ENCODE measurements around the gene CTIF.

Gene CTIF

DNA sequence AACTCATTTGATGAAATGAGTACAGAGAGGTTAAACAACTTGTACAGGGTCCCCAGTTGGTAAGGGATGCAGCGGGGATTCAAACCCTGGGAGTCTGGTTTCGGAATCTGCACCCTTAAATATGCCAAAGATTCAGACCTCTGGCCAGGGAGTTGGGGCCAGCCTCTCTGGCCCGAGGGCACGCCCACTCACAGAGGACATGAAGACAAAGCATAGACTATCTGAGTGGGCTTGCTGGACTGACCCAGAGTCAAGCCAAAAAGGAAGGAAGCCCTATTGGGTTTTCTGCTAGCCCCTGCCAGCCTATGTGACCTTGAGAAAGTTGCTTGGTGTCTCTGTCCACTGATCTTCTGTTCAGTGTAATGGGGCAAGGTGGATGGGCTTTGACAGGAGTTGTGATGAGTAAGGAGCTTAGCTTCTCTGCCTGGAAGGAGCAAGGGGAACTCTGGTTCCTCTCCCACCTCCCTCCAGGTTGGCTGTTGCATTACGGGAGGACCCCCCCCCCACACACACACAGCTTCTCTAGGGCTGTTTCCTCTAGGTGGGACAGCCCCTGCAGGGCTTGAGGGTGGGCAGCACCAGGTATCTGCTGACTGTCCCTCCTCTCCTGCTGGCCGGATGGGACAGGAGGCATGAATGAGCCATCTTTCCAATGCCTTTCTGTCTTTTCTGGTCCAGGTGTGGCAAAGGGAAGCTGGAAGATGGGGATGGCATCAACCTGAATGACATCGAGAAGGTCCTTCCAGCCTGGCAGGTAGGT, 131.3 kb downstream of the CTIF start:
- DNase-seq: no peak

DNA sequence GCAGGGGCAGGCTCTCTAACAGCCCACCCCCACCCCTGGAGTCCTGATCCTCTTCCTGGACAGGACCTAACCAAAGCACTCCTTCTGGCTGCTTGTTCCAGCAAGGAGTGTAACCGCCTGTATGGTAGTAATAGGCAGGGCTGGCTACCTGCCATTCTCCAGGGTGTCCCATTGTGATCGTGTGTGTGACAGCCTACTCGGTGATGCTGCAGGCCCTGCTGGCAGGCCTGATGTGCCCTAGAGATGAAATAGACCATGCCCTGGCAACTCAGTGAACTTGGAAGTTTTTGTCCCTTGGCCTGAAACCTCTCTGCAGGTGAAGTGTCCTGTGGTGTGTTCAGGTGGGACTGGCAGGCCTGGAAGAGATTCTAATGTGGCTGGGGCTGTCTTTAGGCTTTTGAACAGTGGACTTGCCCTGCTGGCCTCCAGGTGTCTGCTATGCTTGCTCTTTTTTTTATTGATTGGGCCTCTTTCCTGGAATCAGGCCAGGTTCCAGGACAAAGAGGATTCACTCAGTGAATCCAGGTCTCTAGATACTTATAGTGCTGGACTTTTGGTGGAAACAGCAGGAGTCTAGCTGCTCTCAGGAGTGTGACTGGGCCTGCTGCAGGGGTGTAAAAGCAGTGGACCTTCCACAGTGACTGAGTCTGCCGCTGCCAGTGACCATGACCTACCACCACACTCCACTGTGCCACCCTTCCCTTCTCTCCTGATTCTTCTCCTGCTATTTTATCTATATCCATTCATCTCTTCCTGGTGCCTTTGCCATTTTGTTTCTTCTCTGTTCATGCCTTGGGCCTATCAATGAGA, 132.1 kb downstream of the CTIF start:
- DNase-seq: no peak

DNA sequence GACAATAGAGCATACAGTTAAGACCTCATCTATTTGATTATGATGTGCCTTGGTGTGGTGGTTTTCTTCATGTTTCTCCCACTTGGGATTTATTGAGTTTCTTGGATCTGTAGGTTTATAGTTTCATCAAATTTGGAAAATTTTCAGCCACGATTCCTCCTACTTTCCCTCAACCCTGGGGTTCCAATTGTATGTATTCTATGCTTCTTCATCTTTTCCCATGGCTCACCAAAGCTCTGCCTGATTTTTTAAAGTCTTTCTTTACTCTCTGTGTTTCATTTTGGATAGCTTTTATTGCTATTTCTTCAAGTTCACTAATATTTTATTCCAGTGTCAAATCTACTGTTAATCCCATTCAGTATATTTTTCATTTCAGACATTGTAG, 132.7 kb downstream of the CTIF start:
- no peak for DNase-seq

DNA sequence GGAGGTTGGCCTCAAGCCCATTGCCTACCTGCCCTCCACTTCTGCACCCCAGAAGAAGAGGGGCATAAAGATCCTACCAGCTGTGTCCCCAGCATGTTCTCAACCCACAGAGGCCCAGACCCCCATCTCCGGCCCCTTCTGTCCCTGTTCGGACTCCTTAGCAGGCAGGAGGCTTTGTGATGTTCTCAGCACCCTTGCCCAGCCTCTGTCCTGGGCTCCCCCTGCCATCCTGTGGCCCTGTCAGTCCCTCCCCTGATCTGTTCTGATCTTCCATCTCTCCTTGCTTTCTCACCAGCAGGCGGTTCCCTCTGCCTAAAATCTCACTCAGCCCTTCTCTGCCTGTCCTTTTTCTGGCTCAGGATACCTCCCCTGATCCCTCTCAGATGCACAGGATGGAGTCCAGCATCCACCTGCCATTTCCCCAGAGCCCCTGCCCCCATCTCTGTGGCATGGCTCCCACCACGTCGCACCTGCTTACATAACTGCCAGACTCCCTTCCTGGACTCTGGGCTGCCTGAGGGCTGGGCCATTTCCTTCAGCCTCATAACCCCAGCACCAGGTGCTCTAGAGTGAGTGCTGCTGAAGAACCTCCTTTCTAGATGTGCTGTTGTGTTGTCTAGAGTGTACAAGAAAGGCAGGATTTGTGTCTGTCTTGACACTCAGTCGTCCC, 134.0 kb downstream of the CTIF start:
- DNase-seq: no peak

DNA sequence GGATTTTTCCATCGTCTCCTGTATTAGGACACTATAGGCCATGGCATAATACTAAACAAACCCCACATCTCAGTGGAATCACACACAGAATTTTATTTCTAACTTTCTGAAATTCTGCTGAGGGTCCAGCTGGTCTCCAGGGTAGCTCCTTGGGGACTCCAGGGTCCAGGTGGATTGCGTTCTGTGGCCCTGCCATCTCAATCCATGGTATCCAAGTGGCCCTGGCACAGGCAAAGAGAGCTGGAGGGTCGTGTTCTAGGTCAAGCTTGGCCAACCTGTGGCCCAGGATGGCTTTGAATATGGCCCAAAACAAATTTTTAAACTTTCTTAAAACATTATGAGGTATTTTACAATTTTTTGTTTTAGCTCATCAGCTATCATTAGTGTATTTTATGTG, 134.6 kb downstream of the CTIF start:
- no peak for DNase-seq

DNA sequence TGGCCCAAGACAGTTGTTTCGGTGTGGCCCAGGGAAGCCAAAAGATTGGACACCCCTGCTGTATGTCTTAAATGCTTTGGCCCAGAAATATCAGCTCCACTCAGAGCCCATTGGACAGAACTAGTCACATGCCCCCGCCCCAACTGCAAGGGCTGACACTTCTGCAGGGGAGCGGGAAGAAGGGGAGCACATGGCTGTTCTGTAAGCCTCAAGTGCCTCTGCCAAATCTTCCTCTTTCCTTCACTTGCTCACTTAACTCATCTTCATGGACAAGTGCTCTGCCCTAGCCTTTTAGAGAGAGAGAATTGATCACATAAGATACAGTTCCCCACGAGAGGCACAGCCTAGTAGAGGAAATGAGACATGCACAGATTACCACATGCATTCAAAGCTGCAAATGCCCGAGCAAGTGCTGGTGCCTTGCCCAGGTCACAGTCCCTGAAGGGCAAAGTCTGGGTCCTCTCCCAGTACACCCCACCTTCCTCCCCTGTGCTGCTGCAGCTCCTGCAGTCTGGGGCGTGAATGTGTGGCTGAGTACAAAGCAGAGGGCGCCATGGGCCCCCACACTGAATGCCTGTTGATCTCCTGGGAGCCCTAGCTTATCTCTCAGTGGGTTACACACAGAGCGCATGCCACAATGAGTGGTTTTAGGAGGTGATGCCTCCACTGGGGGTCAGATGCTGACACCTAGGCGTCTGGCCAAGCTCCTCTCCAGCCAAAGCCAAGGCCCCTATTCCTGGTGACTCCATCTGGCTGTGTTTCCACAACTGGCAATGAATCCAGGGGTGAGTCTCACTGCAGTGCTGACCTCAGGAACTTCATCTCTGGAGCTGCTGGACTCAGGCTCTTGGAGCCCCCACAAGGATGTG, 135.3 kb downstream of the CTIF start:
- peak in 1 of 2 experiments; percentile 9 for DNase-seq

DNA sequence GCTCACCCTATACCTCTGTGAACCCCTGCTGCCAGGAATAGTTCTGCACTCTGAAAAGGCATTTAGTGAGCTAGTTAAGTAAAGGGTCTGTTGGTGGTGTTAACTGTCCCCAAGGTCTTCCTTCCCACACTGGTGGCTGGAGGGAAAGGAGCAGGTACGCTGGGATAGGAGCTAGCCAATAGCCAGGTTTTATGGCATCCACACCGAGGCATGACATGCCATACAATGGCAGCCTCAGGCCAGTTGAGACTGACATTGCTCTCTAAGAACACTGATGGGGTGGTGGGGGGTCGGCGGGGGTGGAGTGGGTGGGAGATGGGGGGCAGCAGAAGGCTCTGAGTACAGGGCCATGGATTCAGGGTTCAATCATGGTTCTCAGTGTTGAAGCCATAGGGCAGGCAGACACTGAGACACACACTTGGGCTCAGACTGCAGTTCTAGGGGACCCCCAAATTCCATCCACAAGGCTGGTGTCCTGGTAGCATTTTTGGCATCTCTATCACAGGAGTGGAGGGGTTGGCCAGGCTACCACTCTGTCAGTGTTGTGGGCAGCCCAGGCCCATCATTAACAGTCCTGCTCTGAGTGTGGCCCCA, 136.0 kb downstream of the CTIF start:
- no peak for DNase-seq

DNA sequence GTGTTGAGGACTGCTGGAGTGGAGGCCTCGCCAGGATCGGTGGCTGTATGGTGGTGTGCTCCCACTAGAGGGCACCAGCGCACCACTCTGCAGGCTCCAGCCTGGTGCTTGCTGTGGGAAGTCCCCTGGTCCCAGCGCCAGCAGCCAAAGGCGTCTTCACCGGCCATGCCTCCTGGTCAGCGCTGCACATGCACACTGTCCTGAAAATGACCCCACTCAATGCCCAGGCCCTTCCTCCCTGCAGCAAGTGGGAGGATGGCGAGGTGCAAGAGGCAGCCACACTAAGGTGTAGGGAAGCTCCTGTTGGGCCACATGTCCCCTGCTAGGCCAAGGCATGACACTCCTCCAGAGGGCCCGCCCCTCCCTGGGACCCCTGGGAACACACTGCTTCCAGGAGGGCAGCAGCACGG, 136.5 kb downstream of the CTIF start:
- peak; percentile 61 to 82 for DNase-seq

DNA sequence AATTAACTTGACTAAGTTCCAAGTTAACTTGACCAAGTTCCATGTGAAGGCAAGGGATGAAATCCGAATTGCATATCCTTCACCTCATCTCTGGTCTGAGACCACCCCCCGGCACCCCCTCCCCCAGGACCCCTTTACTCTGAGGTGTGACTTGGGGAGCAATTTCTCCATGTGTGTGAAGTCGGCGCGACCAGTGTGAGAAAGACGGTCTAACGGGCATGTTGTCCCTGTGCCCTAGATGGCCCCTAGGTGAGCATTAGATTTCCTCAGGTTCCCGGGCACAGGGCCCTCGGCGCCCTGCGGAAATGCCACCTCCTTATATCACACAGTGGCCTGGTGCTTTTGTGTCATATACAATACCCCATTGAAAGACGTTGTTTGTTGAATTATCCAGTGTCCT, 137.1 kb downstream of the CTIF start:
- no peak for DNase-seq

DNA sequence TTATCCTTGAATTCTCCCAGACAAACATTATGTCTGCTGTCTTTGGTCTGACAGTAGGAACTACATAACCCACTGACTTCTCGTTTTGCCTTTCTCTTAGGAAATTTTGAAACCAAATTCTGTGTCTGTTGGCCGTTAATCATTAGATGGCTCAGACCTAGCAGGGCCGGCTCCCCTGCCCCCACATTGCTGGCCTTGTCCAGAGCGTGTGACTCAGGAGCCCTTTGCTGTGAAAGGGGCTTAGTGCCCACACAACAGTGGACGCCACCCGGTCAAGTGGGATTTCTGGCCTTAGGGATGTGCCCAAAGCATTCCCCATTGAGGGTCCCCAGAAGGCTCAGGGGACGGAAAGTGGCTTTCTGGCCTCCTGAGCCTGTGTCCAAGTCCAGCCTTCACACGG, 137.5 kb downstream of the CTIF start:
- DNase-seq: no peak

DNA sequence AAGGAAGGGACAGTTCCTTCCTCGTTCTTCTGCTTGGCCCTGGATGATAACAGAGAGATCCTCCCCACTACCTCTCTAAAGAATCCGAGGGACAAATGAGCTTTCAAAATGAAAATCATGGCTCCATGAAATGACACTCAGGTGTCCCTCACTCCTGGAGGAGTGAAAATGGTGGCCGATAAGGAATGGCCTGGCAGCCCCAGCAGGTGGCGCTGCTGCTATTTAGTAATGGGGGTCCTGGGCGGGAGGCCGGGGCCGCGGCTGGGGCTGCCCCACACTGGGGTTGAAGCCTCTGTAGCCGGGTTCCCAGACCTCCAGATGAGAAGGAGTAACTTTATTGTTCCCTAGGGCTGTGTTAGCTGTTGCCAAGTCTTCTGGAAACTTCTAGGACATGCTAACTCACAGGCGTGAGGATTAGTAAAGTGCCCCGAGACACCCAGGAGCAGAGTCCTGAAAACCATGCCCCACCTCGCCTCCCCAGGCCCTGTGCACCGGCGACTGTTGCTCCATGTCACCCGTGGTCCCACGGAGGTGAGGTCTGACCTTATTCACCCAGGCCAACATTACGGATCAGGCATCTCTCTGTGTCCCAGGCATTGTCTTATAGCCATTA, 138.0 kb downstream of the CTIF start:
- peak in 1 of 2 experiments; percentile 53 for DNase-seq

DNA sequence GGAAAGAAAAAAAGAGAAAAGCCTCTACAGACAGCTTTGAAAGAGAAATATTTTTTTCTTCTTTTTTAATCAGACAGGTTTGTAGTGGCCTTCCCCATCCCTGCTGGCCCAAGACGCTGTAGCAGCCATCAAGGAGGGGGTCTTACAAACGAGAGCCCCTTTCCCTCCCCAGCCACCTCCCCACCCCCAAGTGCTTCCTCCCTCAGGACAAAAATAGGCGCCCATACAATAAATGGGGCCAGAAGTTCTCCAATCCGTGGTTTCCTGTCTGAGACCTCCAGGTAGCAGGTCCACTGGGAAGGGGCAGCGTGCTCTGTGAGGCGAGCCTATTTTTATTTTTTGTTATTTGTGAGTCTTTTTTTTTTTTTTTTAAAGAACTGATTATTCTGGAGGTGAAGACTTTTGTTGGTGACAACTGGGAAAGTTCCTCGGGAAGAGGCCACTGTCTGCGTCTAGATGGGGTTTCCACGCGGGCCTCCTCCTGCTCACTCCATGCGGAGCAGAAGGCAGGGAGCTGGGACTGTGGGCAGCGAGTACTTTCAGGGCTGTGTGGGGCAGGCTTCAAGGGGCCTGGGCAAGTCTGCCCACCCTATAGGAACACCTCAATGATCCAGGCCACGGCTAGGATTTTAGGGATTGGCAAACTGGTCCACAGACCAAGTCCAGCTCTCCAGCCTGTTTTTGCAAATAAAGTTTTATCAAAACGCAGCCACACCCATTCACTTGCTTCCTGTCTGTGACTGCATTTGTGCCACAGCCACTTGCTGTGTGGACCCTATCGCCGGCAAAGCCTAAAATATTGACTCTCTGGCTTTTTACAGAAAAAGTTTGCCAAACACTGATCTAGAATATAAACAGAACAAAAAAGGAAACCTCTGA, 139.6 kb downstream of the CTIF start:
- no peak for DNase-seq

DNA sequence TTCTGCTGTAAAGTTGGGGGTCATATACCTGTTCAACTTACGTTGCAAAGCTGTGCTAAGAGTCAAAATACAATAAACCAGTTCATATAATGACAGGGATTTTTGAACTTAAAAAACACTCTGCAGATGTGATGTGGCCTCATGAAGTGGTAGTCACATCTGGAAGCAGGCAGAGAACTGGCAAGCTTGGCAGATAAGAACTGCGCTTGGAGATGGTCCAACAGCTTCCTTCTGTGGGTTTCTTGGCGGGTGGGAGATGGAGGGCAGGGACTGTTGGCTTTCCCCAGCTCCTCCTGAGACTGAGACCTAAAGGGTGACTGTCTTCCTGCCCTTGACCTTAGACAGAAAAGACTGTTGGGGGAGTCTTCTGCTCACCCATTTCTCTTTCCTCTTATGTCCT, 140.4 kb downstream of the CTIF start:
- peak in 1 of 2 experiments; percentile 46 for DNase-seq

DNA sequence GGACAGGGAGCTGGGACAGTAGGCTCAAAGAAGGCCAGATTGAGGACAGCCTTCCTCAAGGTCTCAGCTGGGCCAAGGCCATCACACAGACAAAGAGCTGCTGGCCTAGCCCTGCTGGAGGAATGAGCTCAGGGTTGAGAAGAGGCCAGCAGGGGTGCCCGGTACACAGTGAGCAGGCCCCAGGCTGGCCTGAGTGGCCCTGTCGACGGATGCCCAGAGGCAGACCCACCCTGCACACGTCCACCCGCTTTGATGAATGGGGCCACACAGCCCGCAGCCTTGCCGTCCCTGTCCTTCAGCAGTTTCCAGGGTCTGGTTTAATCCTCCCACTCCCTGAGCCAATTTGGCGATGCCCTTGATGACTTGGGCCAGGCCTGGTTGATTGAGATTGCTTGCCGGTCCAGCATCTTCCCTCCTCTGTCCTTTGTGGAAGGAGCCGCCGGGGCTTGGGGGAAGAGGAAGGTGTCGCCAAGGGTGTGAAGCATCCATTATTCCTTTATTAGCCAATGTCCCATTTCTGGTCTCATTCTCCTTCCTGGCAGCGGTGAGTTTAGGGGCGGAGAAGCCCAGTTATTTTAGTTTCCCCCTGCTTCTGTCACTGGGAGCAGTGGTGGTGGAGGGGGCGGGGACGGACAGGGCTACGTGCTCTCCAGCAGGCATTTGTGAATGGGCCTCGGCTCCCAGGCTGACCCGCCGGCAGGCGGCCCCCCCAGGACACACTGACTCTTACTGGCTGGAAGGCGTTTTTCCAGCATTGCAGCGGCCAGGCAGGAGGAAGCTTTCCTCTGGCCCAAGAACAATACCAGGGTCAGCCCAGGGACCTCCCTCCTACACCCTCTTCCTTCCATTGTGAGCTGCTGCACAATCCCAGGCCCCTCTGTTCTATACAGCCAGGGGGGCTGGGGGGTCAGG, 141.8 kb downstream of the CTIF start:
- DNase-seq: no peak

DNA sequence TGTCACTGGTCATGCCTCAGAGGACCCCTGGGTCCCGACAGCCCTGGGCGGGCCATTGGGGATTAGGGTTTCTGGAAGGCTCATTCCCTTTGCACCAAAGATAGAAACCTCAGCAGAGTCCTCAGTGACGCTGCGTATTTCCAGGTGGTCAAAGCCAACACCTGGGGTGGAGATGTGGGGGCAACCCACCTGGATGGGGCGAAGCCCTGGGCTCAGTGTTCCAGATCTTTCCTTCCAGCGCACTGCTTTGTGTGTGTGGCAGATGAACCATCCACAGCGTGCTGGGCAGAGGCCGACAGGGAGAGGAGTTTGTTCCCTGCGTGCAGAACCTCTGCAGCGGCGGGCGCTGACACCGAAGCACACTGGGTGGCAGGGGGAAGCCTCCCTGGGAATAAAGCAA, 143.9 kb downstream of the CTIF start:
- no peak for DNase-seq

DNA sequence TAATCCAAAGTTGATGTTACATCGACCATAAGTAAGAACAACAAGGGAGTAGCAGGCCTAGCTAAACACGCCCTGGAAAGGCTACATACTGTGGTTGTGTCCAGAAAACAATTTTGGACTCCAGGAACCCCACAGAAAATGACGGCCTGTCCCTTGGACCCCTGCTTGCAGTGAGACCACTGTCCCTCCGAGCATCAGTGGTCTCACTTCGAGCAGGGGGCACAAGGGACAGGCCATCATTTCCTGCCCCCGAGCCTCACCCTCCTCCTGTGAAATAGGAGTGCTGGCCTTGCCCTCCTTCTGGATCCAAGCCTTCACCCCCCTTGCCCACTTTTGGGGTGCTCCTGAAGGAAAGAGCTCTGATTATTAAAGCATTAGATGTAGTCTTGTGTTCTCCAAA, 144.4 kb downstream of the CTIF start:
- no peak for DNase-seq

DNA sequence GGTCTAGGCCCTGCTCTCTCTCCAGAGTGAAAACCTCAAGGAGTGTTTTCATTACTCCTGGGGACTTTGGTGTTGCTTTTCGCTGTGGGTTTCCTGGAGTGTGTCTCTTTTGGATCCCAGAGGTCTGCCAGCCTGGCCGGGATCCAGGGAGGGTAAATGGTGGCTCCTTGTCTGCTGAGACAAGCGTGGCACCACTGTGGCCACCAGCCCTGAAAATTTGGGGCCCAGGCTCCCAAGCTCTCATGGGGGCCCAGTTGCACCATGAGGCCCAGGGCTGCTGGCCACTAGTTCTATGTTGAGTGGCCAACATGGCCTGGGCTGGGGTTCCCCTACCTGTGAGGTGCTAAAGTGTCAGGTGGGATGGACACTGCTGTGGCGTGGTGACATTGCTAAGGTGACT, 144.8 kb downstream of the CTIF start:
- DNase-seq: no peak

DNA sequence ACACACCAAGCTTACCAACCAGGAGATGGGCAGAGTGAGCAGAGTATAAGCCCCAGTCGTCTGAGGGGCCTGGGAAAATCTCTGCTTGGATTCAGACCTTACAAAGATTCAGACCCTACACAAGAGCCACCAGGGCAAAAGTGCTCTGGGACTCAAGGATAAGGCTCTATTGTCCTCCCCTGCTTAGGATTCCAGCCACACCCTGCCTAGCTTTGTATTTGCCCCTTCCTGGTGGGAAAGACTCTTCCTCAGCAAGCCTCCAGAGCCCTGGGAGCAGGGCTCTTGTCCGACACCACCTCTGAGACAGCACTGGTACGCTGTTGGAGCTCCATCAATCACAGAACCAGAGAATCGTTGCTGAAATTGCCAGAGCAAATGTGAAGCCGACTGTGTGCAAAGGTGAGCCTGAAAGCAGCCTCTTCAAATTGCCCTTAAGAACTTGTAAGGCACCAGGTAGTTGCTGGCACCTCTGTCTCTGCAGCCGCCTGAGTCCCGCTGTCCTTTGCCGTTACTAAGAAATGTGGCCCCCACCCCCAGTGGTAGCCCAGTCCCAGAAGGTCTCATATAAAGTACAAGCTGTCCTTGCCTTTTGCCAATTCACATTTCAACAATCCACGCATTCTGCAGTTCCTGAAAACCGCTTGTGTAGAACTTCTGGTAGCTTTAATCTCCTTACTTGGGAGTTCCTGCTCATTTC, 148.7 kb downstream of the CTIF start:
- DNase-seq: no peak

DNA sequence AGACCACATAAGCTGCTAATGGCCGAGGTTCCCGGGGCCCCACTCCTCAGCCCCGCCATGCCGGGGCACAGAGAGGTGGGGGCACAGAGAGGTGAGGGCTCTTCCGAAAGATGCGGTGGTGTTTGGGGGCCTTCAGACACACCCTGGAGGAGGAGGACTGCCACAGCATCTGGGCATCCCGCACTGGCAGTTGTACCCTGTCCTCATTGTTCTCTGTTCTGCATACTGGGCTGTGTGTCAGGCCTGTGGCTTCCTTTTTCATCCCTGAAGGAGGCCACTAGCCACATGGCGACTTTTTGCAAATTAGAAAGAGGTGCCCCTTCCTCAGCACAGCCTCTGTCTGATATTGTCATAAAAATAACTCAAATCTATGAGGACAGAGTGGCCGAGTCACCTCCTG, 150.1 kb downstream of the CTIF start:
- no peak for DNase-seq

All from NCI-H446 (cell line).